ENCODE results near the gene MAP3K4. TPM values are rescaled to one million over a fixed set of nuclear protein-coding genes. Genes with fewer than 3 reads are reported as not detected.

MAP3K4 gene
- total RNA-seq, 1 experiment from 2014 or later: 29.9 TPM

DNA sequence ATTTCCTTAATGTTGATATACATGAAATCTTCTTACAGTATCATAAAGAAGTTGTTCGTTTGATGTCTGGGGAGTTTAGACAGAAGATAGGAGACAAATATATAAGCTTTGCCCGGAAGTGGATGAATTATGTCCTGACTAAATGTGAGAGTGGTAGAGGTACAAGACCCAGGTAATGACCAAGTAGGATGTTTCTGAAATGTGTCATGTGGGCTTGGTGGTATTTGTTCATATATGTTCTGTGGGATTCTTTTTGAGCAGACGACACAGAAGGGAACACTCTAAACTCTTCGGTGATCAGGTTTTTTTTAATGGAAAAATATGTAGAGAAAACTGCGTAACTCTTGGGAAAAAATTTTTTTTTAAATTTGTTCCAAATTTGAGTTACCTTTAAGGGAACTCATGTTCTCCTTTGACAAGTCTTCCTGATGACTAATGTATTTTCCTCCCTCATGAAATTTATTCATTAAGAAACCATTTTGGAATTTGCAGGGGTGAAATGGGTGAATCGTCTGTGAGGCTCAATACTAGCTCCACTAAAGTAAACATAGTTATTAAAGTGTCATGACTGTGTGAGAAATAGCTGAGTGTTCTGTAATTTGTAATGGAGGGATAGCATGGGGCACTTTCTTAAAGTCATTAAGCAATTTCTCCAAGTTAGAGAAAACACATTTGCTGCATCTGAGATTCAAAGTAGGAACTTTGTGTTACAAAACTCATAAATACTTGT is 100.6 kb downstream of the MAP3K4 start:
- Histone ChIP-seq H4K20me1 (ENCODE audit: insufficient read depth, low read depth, low read length) (no peaks in the 10 kb centered on the region), H2AFZ (ENCODE audit: low read length) (no peak overlapping the region), H3K4me1 (ENCODE audit: low read length) (no peaks in the 10 kb centered on the region), H3K27ac (ENCODE audit: low read length) (no peak overlapping the region), H3K4me2 (ENCODE audit: low read depth, low read length, poor library complexity, severe bottlenecking) (no peak overlapping the region), H3K9ac (ENCODE audit: low read length) (no peak overlapping the region), H3K79me2 (ENCODE audit: low read length) (no peaks in the 10 kb centered on the region), H3K9me3 (ENCODE audit: low read length) (no peaks in the 10 kb centered on the region), H3K36me3 (ENCODE audit: insufficient read depth, low read length) (0 out of 2 replicates have a peak, but pooled peaks cover 4% of the 10 kb centered on the region), H3K27me3 (ENCODE audit: low read length) (no peaks in the 10 kb centered on the region), H3K9me2 (replicated peaks; ENCODE audit: insufficient read depth, low read length) (no peaks in the 10 kb centered on the region), H3K4me3 (ENCODE audit: low read length) (no peak overlapping the region)
- DNase-seq: no peak

DNA sequence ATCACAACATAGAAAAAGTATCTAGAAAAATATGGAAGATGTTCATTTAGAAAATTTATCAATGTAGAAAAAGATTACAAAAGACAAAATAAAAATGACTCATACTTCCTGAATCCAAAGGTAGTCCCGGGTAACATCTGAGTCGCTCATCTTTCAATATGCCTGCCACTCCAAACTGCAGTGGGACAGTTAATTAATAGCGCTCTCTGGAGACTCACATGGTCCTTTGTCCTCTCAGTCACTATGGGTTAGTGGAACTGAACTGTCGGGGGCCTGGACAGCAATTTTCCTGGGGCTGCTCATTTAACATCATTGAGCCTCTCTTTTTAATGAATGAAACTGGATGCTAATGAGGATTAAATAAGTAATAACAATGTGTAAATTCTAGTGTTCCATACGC is 103.4 kb downstream of the MAP3K4 start:
- Histone ChIP-seq H3K9ac (ENCODE audit: low read length) (no peak overlapping the region), H3K4me1 (ENCODE audit: low read length) (no peaks in the 10 kb centered on the region), H3K4me2 (ENCODE audit: low read depth, low read length, poor library complexity, severe bottlenecking) (no peak overlapping the region), H3K9me2 (replicated peaks; ENCODE audit: insufficient read depth, low read length) (no peaks in the 10 kb centered on the region), H2AFZ (ENCODE audit: low read length) (no peak overlapping the region), H3K27ac (ENCODE audit: low read length) (no peak overlapping the region), H3K79me2 (ENCODE audit: low read length) (no peaks in the 10 kb centered on the region), H3K36me3 (ENCODE audit: insufficient read depth, low read length) (0 out of 2 replicates have a peak, but pooled peaks cover 4% of the 10 kb centered on the region), H3K27me3 (ENCODE audit: low read length) (no peaks in the 10 kb centered on the region), H4K20me1 (ENCODE audit: insufficient read depth, low read depth, low read length) (no peaks in the 10 kb centered on the region), H3K9me3 (ENCODE audit: low read length) (no peaks in the 10 kb centered on the region), H3K4me3 (ENCODE audit: low read length) (no peak overlapping the region)
- DNase-seq: no peak

DNA sequence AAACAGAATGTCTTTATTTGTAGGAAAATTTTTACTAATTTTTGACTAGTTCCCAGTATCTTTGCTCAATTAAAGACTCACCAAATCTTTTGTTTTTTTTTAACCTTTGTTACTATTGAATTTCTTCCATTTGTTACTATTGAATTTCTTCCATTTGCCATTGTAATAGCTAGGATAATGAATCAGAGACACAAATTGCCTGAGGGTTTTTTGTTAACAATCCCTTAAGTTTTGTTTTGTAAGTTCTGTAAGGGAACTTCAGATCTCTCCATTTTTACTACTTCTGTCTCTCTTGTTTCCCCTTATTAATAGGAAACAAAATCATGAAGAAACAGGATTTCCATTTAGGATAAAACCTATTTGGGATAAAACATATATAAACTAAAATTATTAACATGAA is 104.3 kb downstream of the MAP3K4 start:
- Histone ChIP-seq H3K4me3 (ENCODE audit: low read length) (no peak overlapping the region), H3K27me3 (ENCODE audit: low read length) (no peaks in the 10 kb centered on the region), H3K36me3 (ENCODE audit: insufficient read depth, low read length) (0 out of 2 replicates have a peak, but pooled peaks cover 4% of the 10 kb centered on the region), H3K4me2 (ENCODE audit: low read depth, low read length, poor library complexity, severe bottlenecking) (no peak overlapping the region), H3K79me2 (ENCODE audit: low read length) (no peaks in the 10 kb centered on the region), H3K9me2 (replicated peaks; ENCODE audit: insufficient read depth, low read length) (no peaks in the 10 kb centered on the region), H3K9ac (ENCODE audit: low read length) (no peak overlapping the region), H3K4me1 (ENCODE audit: low read length) (no peaks in the 10 kb centered on the region), H3K9me3 (ENCODE audit: low read length) (no peaks in the 10 kb centered on the region), H4K20me1 (ENCODE audit: insufficient read depth, low read depth, low read length) (no peaks in the 10 kb centered on the region), H3K27ac (ENCODE audit: low read length) (no peak overlapping the region), H2AFZ (ENCODE audit: low read length) (no peak overlapping the region)
- no peak for DNase-seq

DNA sequence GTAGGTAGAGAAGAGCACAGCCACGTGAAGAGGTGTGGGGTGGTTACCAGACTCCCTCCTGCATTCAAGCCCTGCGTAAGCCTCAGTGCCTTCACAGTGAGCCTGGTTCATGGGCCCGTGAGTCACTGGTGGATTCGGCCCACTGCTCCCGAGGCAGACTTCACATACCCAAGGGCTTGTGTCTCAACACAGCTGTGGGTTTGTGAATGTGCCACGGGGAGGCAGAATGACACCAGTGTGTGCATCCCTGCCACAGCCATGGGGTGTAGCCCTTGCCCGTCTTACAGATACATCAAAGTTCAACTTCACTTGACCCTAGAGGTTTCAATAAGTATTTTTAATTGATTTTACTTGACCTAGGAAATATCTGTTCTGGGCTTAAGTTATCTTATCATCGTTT is 108.5 kb downstream of the MAP3K4 start:
- H2AFZ ChIP-seq (ENCODE audit: low read length): no peak overlapping the region
- H3K4me1 ChIP-seq (ENCODE audit: low read length): no peaks in the 10 kb centered on the region
- no peaks in the 10 kb centered on the region for H3K79me2 ChIP-seq (ENCODE audit: low read length)
- H3K36me3 ChIP-seq (ENCODE audit: insufficient read depth, low read length): peaks cover 5% of the 10 kb centered on the region; the same call in 1 of the 2 replicates
- no peak overlapping the region for H3K4me2 ChIP-seq (ENCODE audit: low read depth, low read length, poor library complexity, severe bottlenecking)
- no peaks in the 10 kb centered on the region for H3K9me2 ChIP-seq (replicated peaks; ENCODE audit: insufficient read depth, low read length)
- no peaks in the 10 kb centered on the region for H3K9me3 ChIP-seq (ENCODE audit: low read length)
- no peaks in the 10 kb centered on the region for H3K27me3 ChIP-seq (ENCODE audit: low read length)
- no peak overlapping the region for H3K27ac ChIP-seq (ENCODE audit: low read length)
- H3K9ac ChIP-seq (ENCODE audit: low read length): no peak overlapping the region
- DNase-seq: no peak
- no peaks in the 10 kb centered on the region for H4K20me1 ChIP-seq (ENCODE audit: insufficient read depth, low read depth, low read length)
- no peak overlapping the region for H3K4me3 ChIP-seq (ENCODE audit: low read length)

DNA sequence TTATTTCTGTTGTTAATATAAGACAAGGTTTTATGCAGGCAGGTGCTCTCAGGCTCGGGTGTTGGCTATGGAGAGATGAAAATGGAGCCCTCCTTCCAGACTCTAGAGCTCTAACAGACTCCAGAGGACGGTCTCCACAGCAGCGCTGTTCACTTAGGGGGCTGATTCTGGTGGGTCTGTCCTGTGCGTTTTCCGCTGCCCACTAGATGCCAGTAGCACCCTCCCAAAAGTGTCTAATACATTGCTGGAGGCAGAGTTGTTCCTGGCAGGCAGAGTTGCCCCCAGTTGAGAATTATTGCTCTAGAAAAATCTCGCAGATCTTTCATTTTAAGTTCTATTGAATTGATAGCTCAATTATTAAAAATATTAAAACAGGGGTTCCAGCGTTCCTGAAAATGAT is 109.9 kb downstream of the MAP3K4 start:
- no peak overlapping the region for H3K9ac ChIP-seq (ENCODE audit: low read length)
- no peak overlapping the region for H3K4me3 ChIP-seq (ENCODE audit: low read length)
- H3K27ac ChIP-seq (ENCODE audit: low read length): no peak overlapping the region
- H3K27me3 ChIP-seq (ENCODE audit: low read length): no peaks in the 10 kb centered on the region
- no peaks in the 10 kb centered on the region for H4K20me1 ChIP-seq (ENCODE audit: insufficient read depth, low read depth, low read length)
- H2AFZ ChIP-seq (ENCODE audit: low read length): no peak overlapping the region
- no peaks in the 10 kb centered on the region for H3K9me3 ChIP-seq (ENCODE audit: low read length)
- no peak overlapping the region for H3K4me2 ChIP-seq (ENCODE audit: low read depth, low read length, poor library complexity, severe bottlenecking)
- peaks cover 7% of the 10 kb centered on the region; the same call in 1 of the 2 replicates for H3K36me3 ChIP-seq (ENCODE audit: insufficient read depth, low read length)
- no peaks in the 10 kb centered on the region for H3K4me1 ChIP-seq (ENCODE audit: low read length)
- DNase-seq: no peak
- no peaks in the 10 kb centered on the region for H3K9me2 ChIP-seq (replicated peaks; ENCODE audit: insufficient read depth, low read length)
- no peaks in the 10 kb centered on the region for H3K79me2 ChIP-seq (ENCODE audit: low read length)

DNA sequence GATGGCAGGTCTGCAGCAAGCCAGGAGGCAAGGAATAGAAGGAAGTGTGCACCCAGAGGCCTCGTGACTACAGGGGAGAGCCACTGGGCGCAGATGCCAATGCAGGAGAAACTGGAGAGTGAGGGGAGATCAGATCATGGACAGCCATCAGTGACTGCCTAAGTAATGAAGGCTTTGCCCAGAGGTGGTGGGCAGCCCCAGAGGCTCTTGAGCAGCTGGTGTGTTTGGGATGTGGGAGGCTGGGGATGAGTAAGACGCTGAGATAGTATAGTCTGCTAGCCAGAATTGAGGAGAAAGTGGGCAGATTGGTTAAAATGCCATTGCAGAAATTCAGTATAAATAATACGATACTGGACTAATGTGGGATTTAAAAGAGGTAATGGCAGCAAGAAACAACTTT is 111.9 kb downstream of the MAP3K4 start:
- H3K79me2 ChIP-seq (ENCODE audit: low read length): no peaks in the 10 kb centered on the region
- no peak overlapping the region for H2AFZ ChIP-seq (ENCODE audit: low read length)
- no peak for DNase-seq
- H3K4me2 ChIP-seq (ENCODE audit: low read depth, low read length, poor library complexity, severe bottlenecking): no peak overlapping the region
- no peaks in the 10 kb centered on the region for H3K27me3 ChIP-seq (ENCODE audit: low read length)
- H3K36me3 ChIP-seq (ENCODE audit: insufficient read depth, low read length): peaks cover 9% of the 10 kb centered on the region; the same call in 1 of the 2 replicates
- H3K4me1 ChIP-seq (ENCODE audit: low read length): no peaks in the 10 kb centered on the region
- no peak overlapping the region for H3K9ac ChIP-seq (ENCODE audit: low read length)
- no peaks in the 10 kb centered on the region for H4K20me1 ChIP-seq (ENCODE audit: insufficient read depth, low read depth, low read length)
- no peak overlapping the region for H3K27ac ChIP-seq (ENCODE audit: low read length)
- no peaks in the 10 kb centered on the region for H3K9me2 ChIP-seq (replicated peaks; ENCODE audit: insufficient read depth, low read length)
- no peaks in the 10 kb centered on the region for H3K9me3 ChIP-seq (ENCODE audit: low read length)
- no peak overlapping the region for H3K4me3 ChIP-seq (ENCODE audit: low read length)

DNA sequence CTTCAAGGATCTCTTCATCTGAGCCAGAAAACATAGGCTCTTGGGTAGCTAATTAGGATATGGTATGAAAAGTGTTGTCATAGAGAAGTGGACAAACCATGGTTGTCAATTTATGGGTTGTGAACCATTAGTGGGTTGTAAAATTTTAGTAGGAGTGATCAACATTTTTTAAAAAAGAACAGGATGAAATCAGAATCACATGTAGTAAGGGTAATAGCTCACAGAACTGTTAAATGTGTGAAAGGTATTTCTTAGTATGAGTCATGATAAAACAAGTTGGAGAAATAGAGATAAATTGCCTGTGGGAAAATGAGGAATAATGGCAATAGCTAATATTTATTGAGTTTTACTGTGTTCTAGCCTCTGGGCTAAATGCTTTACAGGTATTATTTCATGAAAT is 113.4 kb downstream of the MAP3K4 start:
- Histone ChIP-seq H3K36me3 (ENCODE audit: insufficient read depth, low read length) (peaks cover 9% of the 10 kb centered on the region; the same call in 1 of the 2 replicates), H3K4me2 (ENCODE audit: low read depth, low read length, poor library complexity, severe bottlenecking) (no peak overlapping the region)

DNA sequence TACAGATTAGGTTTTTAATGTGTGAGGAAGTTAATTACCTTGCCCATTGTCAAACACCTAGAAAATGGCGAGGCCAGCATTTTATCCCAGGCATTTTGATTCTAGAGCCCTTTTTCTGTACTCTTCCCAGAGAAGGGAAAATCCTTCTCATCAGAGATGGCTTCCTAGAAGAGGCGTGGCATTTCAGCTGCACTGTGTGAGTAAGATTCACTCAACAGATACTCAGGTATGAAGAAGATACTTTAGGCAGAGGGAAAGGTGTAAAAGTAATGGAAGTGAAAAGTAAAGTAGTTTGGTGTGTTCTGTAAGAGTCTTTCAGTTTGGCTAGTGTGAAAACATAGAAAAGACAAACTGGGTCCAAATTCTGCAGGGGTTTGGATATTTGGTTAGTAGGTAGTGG is 113.8 kb downstream of the MAP3K4 start:
- no peak for DNase-seq
- Histone ChIP-seq H3K4me1 (ENCODE audit: low read length) (no peaks in the 10 kb centered on the region), H2AFZ (ENCODE audit: low read length) (no peak overlapping the region), H3K4me2 (ENCODE audit: low read depth, low read length, poor library complexity, severe bottlenecking) (no peak overlapping the region), H3K9me3 (ENCODE audit: low read length) (no peaks in the 10 kb centered on the region), H3K9ac (ENCODE audit: low read length) (no peak overlapping the region), H3K79me2 (ENCODE audit: low read length) (no peaks in the 10 kb centered on the region), H4K20me1 (ENCODE audit: insufficient read depth, low read depth, low read length) (no peaks in the 10 kb centered on the region), H3K4me3 (ENCODE audit: low read length) (no peak overlapping the region), H3K9me2 (replicated peaks; ENCODE audit: insufficient read depth, low read length) (no peaks in the 10 kb centered on the region), H3K27ac (ENCODE audit: low read length) (no peak overlapping the region), H3K27me3 (ENCODE audit: low read length) (no peaks in the 10 kb centered on the region), H3K36me3 (ENCODE audit: insufficient read depth, low read length) (peaks cover 9% of the 10 kb centered on the region; the same call in 1 of the 2 replicates)

More for the DNA sequence above, 113.4 kb downstream of the MAP3K4 start:
- Histone ChIP-seq H3K27ac (ENCODE audit: low read length) (no peak overlapping the region), H4K20me1 (ENCODE audit: insufficient read depth, low read depth, low read length) (no peaks in the 10 kb centered on the region), H2AFZ (ENCODE audit: low read length) (no peak overlapping the region), H3K4me3 (ENCODE audit: low read length) (no peak overlapping the region), H3K4me1 (ENCODE audit: low read length) (no peaks in the 10 kb centered on the region), H3K27me3 (ENCODE audit: low read length) (no peaks in the 10 kb centered on the region), H3K9me2 (replicated peaks; ENCODE audit: insufficient read depth, low read length) (no peaks in the 10 kb centered on the region), H3K9ac (ENCODE audit: low read length) (no peak overlapping the region), H3K9me3 (ENCODE audit: low read length) (no peaks in the 10 kb centered on the region), H3K79me2 (ENCODE audit: low read length) (no peaks in the 10 kb centered on the region)
- DNase-seq: no peak
